Measurements from ENCODE around the gene HEATR9.

GRCh38 chr17:35864853-35865252 lies 3.8 kb downstream of the HEATR9 start:
- TF ChIP-seq EZH2 (IDR thresholded peaks at IDR 0.05; ENCODE audit: borderline replicate concordance, low read length) (no peak), CTCF (IDR thresholded peaks at IDR 0.05; ENCODE audit: low read length) (no peak)
